G401.6 (cell line): ENCODE measurements around the gene CENPO.
"Not testable (repeated sequence)": the region's sequence is repeated elsewhere in the genome, so short reads cannot be mapped to it uniquely, and the experiment has no call there.

Experiments used
- FAIRE-seq: peaks from 2 replicates; lab custom pipeline; 2012; peaks lifted over from hg19 to GRCh38; lab: Jason Lieb, UNC

CENPO gene

GRCh38 chr2:24824966-24825882, 32.0 kb downstream of the CENPO start:
- no peak for FAIRE-seq

GRCh38 chr2:24825883-24826772, 32.9 kb downstream of the CENPO start:
- no peak for FAIRE-seq

- no peak for FAIRE-seq
Observed at GRCh38 chr2:24826773-24827145, 33.5 kb downstream of the CENPO start.

- peak; percentile 90 for FAIRE-seq
Observed at GRCh38 chr2:24827321-24828237, 34.4 kb downstream of the CENPO start.

GRCh38 chr2:24828238-24828996, 35.2 kb downstream of the CENPO start:
- no peak for FAIRE-seq

- no peak for FAIRE-seq
Observed at GRCh38 chr2:24830351-24830750, 37.1 kb downstream of the CENPO start.

- no peak for FAIRE-seq
Observed at GRCh38 chr2:24830786-24831185, 37.6 kb downstream of the CENPO start.

GRCh38 chr2:24831221-24832072, 38.2 kb downstream of the CENPO start:
- FAIRE-seq = no peak

GRCh38 chr2:24832073-24832461, 38.8 kb downstream of the CENPO start:
- FAIRE-seq = no peak

GRCh38 chr2:24832521-24832920, 39.3 kb downstream of the CENPO start:
- FAIRE-seq = no peak

- no peak for FAIRE-seq
Observed at GRCh38 chr2:24832931-24833701, 39.9 kb downstream of the CENPO start.

GRCh38 chr2:24833821-24834732, 40.9 kb downstream of the CENPO start:
- FAIRE-seq = no peak

GRCh38 chr2:24834733-24835395, 41.6 kb downstream of the CENPO start:
- FAIRE-seq = no peak

- not testable (repeated sequence) for FAIRE-seq
Observed at GRCh38 chr2:24835411-24835810, 42.2 kb downstream of the CENPO start.

- FAIRE-seq = no peak
Observed at GRCh38 chr2:24836206-24836605, 43.0 kb downstream of the CENPO start.

- no peak for FAIRE-seq
Observed at GRCh38 chr2:24836706-24837105, 43.5 kb downstream of the CENPO start.

GRCh38 chr2:24837996-24838513, 44.8 kb downstream of the CENPO start:
- FAIRE-seq = no peak

- no peak for FAIRE-seq
Observed at GRCh38 chr2:24838541-24838940, 45.3 kb downstream of the CENPO start.
